GM19463 (cell line): ENCODE measurements around the gene CCNJL.

ENCODE experiments used
- ATAC-seq: cut with Tn5 transposase; IDR thresholded peaks from one replicate; pipeline ENCODE4 v1.9.1; 2021; ENCODE audit warnings: mild to moderate bottlenecking, moderate library complexity; ENCODE audit not compliant: unreplicated experiment

The CCNJL gene

DNA sequence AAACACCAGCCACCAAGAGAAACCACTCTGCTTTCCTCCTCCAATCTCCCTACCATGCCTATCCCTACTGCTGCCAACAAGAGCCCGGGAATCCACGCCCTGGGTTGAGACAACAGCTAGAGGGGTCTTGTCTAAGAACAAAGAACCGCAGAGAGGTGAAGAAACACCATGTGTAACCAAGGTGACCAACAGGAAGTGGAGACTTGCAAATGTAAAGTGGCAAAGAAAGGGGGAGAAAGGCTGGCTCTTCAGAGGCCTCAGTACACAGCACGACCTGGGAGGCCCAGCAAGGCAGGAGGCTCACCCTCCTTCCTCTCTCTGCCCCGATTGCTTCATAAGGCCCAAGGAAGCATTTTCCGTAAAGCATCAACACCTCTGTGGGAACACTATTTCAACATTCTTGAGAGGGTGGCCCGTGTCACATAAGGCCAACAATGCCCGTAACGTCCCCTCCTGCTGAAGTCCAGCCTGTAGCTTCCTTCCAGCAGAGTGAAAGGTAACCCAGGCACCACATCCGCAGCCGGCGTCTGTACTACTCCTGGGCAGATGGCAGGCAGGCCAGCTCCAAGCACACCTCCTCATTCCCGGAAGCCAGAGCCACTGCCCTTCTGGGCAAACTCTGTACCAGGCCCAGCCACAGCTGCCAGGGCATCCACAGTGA is 18.3 kb downstream of the CCNJL start:
- peak; percentile 48 for ATAC-seq

- no peak for ATAC-seq
These were observed 19.0 kb downstream of the CCNJL start for GRCh38 chr5:160293386-160293785.

GRCh38 chr5:160291467-160291866 is 20.9 kb downstream of the CCNJL start:
- no peak for ATAC-seq

- ATAC-seq: no peak
These were observed 21.6 kb downstream of the CCNJL start for GRCh38 chr5:160290751-160291150.

DNA sequence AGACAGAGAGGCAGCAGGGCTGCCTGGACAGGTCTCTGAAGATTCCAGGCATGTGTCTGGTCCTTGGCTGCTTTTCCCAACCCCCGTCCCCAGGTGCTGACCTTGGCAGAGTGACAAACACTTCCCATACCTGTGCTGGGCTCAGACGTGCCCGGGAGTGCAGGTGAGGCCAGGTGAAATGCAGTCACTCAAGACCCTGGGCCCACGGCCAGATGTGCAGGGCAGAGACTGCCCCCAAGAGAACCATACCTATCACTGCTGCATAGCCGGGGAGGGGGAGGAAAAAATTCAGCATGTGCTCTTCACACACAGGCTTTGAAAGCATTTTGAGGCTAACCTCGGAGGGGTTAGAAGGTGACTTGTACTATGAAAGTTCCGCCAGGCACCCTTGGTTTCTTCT is 22.6 kb downstream of the CCNJL start:
- ATAC-seq: no peak

DNA sequence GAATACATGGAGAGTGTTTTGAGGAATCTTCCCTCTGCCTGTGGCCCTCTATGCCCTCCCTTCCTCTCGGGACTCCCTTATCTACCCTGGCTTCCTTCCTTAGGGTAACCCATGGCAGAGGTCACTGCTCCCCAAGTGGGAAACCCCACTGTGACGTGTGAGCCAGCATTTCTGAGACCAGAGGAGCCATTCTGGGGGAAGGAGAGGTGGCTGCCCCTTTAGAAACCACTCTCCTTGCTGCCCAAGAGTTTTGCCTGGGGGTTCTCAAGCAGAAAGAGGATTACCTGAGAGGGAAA is 23.1 kb downstream of the CCNJL start:
- ATAC-seq: no peak

- no peak for ATAC-seq
These were observed 24.8 kb downstream of the CCNJL start for GRCh38 chr5:160287378-160288051.

- no peak for ATAC-seq
These were observed 25.4 kb downstream of the CCNJL start for GRCh38 chr5:160286947-160287346.

DNA sequence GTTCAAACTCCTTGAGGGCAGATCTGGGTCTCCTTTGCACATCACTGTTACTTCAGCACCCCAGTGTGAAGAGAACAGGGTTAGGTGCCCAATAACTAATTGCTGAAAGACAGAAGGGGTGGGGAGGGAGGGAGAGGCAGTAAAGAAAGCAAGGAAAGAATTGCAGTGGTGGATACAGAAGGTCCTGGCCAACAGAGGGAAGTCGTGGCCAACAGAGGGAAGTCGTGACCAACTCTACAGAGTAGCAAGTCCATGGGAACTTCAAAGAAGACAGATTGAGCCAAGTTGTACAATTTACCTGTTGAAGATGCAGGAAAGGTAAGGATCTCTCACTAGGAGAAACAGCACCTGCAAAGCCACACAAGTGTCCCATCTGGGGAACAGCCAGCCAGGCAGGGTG is 27.0 kb downstream of the CCNJL start:
- no peak for ATAC-seq

GRCh38 chr5:160284291-160284873 is 28.0 kb downstream of the CCNJL start:
- no peak for ATAC-seq

- no peak for ATAC-seq
These were observed 31.1 kb downstream of the CCNJL start for GRCh38 chr5:160281275-160281674.

GRCh38 chr5:160280384-160281095 is 31.8 kb downstream of the CCNJL start:
- no peak for ATAC-seq

DNA sequence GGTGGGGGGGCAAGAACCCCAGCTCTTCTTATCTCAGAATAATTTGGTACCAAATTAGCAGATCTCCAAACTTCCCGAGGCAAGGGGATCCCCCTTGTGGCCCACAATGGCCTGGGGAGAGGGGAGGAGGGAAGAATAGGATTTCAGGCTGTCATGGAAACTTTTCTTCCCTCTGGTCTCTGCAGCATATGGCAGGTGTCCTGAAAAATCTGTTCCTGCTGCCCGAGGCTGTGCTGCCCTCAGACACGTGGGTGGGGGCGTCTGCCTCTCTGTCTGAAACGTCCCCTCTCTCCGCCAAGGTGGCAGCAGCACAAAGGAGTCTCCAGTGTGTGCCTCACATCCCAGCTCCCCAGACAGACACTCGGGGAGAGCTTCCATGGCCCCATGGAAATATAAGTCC is 34.0 kb downstream of the CCNJL start:
- ATAC-seq: no peak

GRCh38 chr5:160274483-160274931 is 37.9 kb downstream of the CCNJL start:
- no peak for ATAC-seq

DNA sequence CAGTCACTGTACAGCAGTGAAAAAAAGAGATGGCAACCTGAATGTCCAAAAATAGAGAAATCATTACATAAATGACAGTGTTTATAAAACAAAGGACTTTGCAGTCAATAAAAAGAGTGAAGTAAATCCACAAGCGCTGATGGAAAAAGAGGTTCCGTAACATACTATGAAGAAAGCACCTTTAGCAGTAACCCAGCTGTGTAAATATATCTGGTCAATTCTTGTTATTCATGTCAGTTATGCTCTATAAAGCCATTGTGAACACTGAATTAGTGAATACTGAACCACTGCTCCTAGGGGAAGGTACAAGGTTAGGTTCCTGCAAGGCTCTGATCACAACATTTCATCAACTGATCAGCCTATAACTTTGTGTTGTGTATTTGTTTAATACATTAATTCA is 39.5 kb downstream of the CCNJL start:
- no peak for ATAC-seq

- ATAC-seq: no peak
These were observed 40.1 kb downstream of the CCNJL start for GRCh38 chr5:160272264-160272663.

DNA sequence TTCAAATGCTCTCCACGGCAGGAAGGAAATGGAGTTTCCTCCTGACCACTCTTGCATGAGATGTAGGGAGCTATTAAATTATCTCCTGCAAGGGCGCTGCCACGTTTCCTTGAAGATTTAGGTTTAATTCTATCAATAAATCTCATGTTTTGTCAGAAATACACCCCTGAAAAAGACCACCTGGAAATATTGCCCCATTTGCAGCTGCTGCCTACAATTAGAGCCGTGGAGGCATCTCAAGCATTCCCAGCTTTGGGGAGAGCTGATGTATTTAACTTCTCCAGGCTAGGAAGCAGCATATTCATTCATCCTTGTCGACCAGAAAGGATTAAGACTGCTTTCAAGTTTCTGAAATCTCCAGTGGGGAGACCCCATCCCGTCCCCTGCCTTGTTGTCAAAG is 40.5 kb downstream of the CCNJL start:
- peak; percentile 13 for ATAC-seq

DNA sequence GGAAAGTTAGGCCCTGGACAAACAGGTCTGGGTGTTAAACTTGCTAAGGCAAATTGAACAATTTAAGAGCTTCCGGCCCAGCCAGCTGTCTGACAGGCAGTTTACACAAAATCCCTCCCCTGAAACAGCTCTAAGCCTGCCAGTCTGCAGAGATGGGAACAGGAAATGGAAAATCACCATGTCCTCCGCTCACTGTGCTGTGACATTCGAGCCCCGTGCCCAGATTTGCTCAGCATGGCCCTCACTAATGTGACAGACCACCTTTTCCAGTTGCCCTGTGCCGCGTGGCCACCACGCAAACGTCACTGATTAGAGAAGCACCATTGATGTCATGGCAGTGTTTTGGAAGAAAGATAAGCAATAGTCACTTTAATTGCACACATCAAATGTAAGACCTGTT is 41.0 kb downstream of the CCNJL start:
- peak; percentile 63 for ATAC-seq

DNA sequence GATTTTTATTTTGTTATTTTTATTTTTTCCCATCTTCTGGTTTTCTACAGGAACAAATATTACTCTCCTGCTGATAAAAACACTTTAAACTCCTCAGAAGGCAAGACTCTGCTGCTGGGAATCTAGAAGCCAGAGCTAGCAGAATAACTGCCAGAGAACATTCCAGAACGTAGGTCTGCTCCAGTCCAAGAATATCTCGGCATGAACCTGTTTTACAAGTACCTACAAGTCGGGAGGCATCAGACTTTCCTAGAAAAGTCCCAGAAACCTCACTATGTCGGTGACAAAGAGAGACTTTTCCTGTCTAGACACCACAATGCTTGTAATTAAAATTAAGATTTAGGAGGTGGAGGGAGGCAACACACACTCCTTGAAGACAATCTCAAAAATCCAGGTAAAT is 41.7 kb downstream of the CCNJL start:
- no peak for ATAC-seq

DNA sequence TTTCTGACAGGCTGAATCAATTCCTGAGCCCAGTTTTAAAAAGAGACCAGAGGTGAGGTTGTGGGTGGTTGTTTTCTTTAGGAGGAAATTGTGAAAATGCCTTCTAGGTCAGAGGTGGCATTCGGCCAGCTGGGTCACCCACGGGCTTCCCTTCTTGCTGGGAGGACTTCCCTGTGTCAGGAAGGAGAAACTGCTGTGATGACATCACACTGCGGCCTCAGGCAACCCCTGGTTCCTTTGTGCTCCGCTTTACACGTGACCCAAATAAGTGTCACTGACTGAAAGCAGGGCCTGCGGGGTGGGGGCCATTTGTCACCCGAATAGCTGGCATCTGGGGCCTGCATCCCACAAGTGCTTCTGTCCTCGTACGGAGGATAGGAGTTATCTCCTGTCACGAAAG is 43.3 kb downstream of the CCNJL start:
- no peak for ATAC-seq

- no peak for ATAC-seq
These were observed 44.2 kb downstream of the CCNJL start for GRCh38 chr5:160268121-160268520.

DNA sequence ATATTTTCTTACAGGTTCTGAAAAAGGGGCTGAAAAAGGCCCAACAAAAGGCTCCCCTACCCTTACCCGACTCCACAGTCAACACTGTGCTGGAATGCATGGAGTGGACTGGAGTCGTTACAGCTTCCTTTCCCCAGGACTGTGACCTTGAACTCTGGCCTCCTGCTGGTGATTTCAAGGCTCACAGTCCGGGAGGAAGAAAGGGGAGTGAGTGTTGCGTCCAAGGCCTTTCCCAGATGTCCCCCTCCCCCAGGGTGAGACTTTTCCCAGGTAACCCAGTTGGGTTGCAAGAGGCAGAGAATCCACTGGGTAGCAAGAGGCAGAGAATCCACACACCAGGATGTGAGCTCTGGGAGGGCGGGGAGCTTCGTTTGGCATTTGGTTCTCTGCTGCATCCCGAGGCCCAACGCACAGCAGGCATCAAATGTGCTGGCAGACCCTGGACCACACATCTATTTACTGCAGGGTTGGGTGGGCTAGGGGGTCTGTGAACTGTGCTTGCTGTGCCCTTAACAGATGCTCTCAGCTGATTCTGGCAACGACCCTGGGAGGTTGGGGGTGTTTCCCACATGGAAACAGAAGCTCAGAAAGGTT is 45.5 kb downstream of the CCNJL start:
- no peak for ATAC-seq
